ENCODE measurements around the gene ZEB2.

DNA sequence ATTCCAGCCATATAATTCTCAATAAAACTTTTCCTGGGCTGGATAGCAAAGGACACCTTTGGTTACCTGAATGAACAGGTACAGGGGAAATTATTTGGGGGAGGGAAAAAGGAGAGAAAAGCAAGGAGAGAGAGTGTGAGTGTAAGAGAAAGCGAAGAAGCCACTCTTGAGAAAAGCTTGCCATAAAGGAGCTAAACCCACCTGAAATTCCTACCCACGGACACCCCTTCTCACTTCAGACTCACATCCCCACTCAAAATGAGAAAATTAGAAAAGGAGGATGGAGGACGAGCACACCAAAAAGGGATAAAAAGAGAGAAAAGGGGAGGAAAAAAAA is 354 bp downstream of the ZEB2 start:
- no peak for TF ChIP-seq FOXM1 (IDR thresholded peaks at IDR 0.05; ENCODE audit: borderline replicate concordance)
- no peak for TF ChIP-seq FOXA1 (IDR thresholded peaks at IDR 0.05)
- TF ChIP-seq HDGF (IDR thresholded peaks at IDR 0.05; ENCODE audit: borderline replicate concordance), result no peak
- no peak for TF ChIP-seq BHLHE40 (IDR thresholded peaks at IDR 0.05; ENCODE audit: borderline replicate concordance)
- TF ChIP-seq SUZ12 (IDR thresholded peaks at IDR 0.05), result no peak
- no peak for TF ChIP-seq TARDBP (IDR thresholded peaks at IDR 0.05)

All from HEK293T (cell line).